HG02571 (cell line): Measurements from ENCODE around the gene RFLNA.

ENCODE experiments used
- ATAC-seq: cut with Tn5 transposase; IDR thresholded peaks from one replicate; pipeline ENCODE4 v1.9.1; 2021; ENCODE audit warnings: mild to moderate bottlenecking, moderate library complexity; ENCODE audit not compliant: unreplicated experiment

Gene RFLNA

GRCh38 chr12:124302807-124303578 is 8.1 kb downstream of the RFLNA start:
- no peak for ATAC-seq

GRCh38 chr12:124303579-124304313 is 8.9 kb downstream of the RFLNA start:
- no peak for ATAC-seq

GRCh38 chr12:124304314-124304790 is 9.5 kb downstream of the RFLNA start:
- no peak for ATAC-seq

- ATAC-seq: no peak
Observed at GRCh38 chr12:124305136-124305535, 10.2 kb downstream of the RFLNA start.

GRCh38 chr12:124305776-124306685 is 11.1 kb downstream of the RFLNA start:
- no peak for ATAC-seq

- no peak for ATAC-seq
Observed at GRCh38 chr12:124306686-124307555, 12.0 kb downstream of the RFLNA start.

GRCh38 chr12:124307556-124307825 is 12.6 kb downstream of the RFLNA start:
- no peak for ATAC-seq

GRCh38 chr12:124308741-124309140 is 13.8 kb downstream of the RFLNA start:
- no peak for ATAC-seq

- ATAC-seq: no peak
Observed at GRCh38 chr12:124309231-124309630, 14.3 kb downstream of the RFLNA start.

- no peak for ATAC-seq
Observed at GRCh38 chr12:124309744-124310143, 14.9 kb downstream of the RFLNA start.

- no peak for ATAC-seq
Observed at GRCh38 chr12:124310178-124310577, 15.3 kb downstream of the RFLNA start.

- no peak for ATAC-seq
Observed at GRCh38 chr12:124310785-124311184, 15.9 kb downstream of the RFLNA start.

GRCh38 chr12:124311292-124312109 is 16.6 kb downstream of the RFLNA start:
- no peak for ATAC-seq

GRCh38 chr12:124312601-124313000 is 17.7 kb downstream of the RFLNA start:
- ATAC-seq: no peak

- no peak for ATAC-seq
Observed at GRCh38 chr12:124314207-124314606, 19.3 kb downstream of the RFLNA start.

- ATAC-seq: no peak
Observed at GRCh38 chr12:124314766-124315165, 19.9 kb downstream of the RFLNA start.

GRCh38 chr12:124315372-124316044 is 20.6 kb downstream of the RFLNA start:
- no peak for ATAC-seq

GRCh38 chr12:124316257-124316900 is 21.5 kb downstream of the RFLNA start:
- ATAC-seq: no peak

- no peak for ATAC-seq
Observed at GRCh38 chr12:124317400-124317799, 22.5 kb downstream of the RFLNA start.
